GM21529 (cell line): Measurements from ENCODE around the gene PLSCR5.
A peak's percentile ranks its signal among the peaks of the same experiment; 100 is the strongest.

ENCODE experiments used
- ATAC-seq: cut with Tn5 transposase; IDR thresholded peaks from one replicate; pipeline ENCODE4 v1.9.1; 2021; ENCODE audit not compliant: unreplicated experiment

The PLSCR5 gene

DNA sequence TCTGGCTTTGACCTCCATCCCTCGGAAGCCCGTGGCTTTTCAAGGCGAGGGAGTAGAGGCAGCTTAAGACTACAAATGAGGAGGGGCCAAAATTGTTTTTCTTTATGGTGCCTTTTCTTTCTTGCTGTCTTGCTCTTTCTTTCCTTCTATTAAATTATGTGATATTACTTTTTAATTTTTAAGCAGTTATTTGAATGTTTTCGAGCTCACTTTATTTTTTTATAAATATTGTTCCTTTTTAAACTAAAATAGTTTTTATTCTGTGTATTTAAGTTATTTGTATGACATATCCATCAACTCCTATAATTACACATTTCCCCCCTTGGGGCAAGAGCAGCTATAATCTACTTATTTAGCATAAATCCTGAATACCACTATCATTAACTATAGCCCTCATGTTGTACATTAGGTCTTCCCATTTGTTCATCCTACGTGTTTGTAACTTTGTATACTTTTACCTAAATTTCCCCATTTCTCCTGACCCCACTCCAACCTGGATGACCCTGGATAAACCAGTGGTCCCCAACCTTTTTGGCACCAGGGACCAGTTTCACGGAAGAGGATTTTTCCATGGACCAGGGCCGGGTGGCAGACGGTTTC is 60.1 kb downstream of the PLSCR5 start:
- ATAC-seq: no peak

DNA sequence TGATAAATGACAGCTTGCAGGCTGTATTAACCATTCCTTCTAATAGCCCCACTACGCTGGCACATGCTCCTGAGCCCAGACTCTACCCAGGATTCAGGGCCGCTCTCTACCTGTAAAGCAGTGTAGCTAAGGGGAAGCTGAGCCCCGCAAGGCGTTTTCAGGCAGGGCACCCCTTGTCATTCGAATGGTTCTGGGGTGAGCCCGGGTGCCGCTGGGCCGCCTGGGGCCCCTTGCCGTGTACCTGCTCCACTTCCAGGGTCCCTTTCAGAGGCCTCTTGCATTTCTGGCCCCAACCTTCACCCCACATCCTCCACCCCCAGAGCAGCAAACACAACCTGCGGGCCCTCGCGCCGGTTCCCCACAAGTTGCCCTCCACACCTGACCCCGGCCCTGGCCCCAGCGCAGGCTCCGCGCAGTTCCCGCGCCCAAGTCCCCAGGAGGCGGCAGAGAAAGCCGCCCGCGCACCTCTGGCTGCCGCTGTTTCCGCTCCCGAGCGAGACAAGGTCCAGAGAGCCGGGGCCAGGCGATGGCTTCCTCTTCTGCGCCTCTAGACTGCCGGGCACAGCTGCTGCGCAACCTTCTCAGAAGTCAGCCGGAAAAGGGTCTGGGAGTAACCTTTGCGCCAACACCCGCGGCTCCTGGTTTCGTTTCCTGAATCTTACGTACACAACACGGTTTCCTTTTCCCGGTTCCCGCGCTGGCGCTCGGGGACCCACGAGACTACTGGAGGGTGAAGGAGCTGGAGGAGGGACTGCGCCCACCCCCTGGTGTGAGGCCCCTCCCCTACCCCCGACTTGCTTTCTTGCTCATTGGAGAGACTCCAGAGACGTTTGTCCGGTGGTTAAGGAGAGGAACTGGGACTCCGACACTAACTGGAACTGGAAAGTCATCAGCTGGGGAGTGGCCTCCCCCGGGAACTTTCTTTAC is 60.9 kb downstream of the PLSCR5 start, which contains the start of gene PLSCR1:
TSS of gene PLSCR1 (minus strand) at position 606 of the 927 bp plus-strand sequence. CDS start 8,055 bp downstream, outside the sequence.
- peak; percentile 82 for ATAC-seq

DNA sequence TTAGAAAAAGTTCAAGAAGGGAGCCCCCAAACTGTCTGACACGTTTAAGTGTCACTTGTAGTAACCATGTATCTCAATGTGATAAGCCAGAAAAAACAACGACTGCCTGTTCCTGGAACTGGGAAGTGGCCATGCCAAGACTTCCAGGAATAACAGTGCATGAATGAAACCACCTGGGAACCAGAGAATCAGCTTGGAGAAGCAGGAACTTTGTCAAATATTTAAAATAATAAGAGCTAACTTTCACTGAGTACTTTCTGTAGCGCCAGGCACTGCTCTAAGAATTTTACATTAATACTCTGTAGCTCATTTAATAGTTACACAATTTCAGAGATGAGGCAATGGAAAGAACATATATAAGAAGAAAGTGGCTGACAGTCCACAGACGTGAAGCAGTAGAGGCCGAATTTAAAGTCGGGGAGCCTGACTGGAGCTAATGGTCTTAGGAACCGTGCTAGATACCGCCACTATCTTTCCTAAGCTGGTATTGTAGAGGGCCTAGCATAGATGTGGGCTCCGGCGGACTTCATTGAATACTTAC is 61.6 kb downstream of the PLSCR5 start:
- peak; percentile 3 for ATAC-seq

DNA sequence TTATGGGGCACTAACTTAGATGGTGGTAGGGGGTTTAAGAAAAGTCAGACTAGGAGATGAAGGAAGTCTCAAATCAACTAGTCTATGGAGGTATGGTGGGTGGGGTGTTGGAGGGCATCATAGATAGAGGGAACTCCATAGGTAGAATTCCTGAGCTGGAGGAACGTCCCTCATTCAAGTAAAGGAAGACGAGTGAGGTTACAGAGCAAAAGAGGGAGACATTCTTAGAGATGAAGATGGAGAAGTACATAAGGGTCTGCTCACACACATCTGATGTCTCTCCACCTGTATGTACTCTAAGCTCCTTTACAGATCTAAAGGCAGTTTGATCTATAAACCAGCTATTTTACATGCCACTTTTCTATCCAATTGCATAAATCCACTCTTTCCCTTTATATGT is 62.2 kb downstream of the PLSCR5 start:
- ATAC-seq: no peak

DNA sequence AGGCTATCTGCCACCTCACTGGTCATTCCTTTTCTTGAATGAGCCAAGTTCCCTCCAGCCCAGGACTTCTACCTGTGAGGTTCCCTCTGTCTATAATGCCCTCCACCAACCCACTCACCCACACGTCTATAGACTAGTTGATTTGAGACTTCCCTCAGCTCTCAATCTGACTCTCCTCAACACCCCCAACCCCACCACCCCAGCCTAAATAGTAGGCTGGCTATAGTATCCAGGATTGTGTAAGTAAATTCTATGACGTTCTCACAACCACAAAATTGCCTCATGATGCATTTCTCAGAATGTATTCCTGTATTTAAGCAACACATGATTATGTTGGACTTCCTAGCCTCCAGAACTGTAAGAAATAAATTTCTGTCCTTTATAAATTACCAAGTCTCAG is 63.0 kb downstream of the PLSCR5 start:
- no peak for ATAC-seq

DNA sequence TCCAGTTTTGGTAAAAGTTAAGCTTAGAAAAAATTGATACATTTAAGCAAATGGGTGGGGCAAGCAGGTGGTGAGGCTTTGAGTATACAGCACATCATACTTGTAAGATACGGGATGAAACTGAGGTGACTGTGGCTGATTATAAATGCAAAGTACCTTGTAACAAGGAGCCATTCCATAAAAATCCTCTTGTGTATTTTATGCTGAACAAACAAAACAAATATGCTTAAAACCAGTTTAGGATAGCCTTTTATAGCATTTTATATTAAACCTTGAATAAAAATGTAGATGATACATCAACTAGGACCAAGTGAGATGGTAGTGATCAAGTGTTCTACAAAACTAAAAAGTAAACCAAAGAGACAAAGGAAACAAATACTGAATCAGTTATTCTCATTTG is 64.2 kb downstream of the PLSCR5 start:
- no peak for ATAC-seq

DNA sequence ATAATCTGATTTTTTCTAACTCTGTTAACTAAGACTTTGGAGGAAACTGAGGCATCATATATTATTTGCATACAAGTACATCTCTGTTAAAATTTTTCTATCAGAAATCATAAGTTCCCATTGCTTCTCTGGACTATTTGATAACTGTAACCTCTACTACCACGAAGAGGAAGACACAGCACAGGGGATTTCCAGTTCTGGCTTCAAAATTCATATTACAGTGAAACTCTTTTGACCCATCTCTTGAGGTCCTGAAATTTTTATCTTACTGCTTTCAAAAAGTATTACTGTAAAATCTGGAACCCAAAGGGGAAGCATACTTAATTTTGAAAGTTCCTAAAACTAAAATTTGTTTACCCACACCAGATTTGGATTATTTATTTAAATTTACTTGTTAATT is 64.9 kb downstream of the PLSCR5 start:
- ATAC-seq: no peak

DNA sequence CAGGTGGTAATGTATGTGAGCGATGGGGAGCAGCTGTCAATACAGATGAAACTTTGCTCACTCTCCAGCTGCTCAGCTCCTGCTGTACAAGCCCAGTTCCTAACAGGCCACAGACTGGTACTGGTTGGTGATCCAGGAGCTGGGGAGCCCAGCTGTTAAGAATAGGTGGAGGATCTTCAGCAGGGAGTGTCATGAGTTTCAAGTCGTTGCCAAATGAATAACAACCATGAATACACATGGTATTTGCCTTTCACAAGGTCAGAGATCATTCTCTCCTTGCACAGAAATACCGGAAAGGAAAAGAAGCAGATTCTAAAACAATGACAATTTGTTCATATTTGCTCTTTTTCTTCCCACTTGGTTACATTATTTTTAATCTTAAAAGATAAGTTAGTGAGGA is 65.8 kb downstream of the PLSCR5 start:
- ATAC-seq: no peak

DNA sequence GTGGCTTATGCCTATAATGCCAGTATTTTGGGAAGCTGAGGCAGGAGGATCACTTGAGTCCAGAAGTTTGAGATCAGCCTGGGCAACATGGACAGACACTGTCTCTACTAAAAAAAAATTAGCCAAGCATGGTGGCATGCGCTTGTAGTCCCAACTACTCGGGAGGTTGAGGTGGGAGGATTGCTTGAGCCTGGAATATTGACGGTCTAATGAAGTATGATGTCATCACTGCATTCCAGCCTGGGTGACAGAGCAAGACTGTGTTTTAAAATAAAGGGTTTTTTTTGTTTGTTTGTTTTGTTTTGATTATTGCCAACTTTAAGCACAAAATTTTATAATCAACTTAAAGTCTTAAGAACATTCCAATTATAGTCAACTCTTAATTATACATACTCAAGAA is 67.5 kb downstream of the PLSCR5 start:
- no peak for ATAC-seq

DNA sequence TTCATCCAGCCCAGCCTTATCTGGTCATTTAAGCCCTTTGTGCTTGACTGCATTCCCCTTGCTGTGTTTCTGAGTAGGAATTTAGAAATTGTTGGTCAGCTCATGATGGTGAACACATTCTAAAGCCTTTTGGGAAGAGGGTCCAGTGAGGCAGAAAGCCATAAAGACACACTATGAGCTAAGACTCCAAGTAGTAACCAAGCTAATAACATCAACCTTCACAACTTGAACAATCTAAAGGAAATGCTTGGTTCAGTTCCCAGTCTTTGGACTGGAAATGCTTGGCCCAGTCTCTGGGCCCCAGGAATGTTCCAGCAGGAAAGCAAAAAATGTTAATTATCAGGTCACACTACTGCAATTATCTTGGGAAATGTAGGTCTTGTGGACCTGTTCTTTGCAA is 68.5 kb downstream of the PLSCR5 start:
- no peak for ATAC-seq
